Measurements from ENCODE around the gene PANK3.

PANK3 gene

GRCh38 chr5:168525856-168526255, 53.3 kb downstream of the PANK3 start:
- H4K20me1 ChIP-seq (ENCODE audit: insufficient read depth, low read length): no peaks in the 10 kb centered on the region
- H2AFZ ChIP-seq (ENCODE audit: low read depth, low read length): no peak overlapping the region
- H3K9ac ChIP-seq (ENCODE audit: low read depth, low read length): no peak overlapping the region
- H3K9me3 ChIP-seq (ENCODE audit: insufficient read depth, low read length, severe bottlenecking): no peaks in the 10 kb centered on the region
- ATAC-seq (ENCODE audit: insufficient read depth, low read depth) (no peak), DNase-seq (no peak)
- peaks cover 3% of the 10 kb centered on the region; the same call in 1 of the 2 replicates for H3K36me3 ChIP-seq (ENCODE audit: insufficient read depth, low read length)
- H3K4me3 ChIP-seq (ENCODE audit: low read depth in 1 of 2, low read length in 2 of 2): no peak overlapping the region
- no peaks in the 10 kb centered on the region for H3K4me1 ChIP-seq (ENCODE audit: insufficient read depth, low read length)
- no peak overlapping the region for H3K4me2 ChIP-seq (ENCODE audit: insufficient read depth, low read length)
- no peak overlapping the region for H3K27ac ChIP-seq (ENCODE audit: low read length)
- H3K27me3 ChIP-seq (ENCODE audit: insufficient read depth, low read length, poor library complexity): no peaks in the 10 kb centered on the region
- no peaks in the 10 kb centered on the region for H3K79me2 ChIP-seq (ENCODE audit: insufficient read depth, low read length)
- no peak for TF ChIP-seq EZH2 (IDR thresholded peaks at IDR 0.05; ENCODE audit: borderline replicate concordance, low read depth, low read length, severe bottlenecking)
- TF ChIP-seq CTCF (IDR thresholded peaks at IDR 0.05; ENCODE audit: borderline replicate concordance, extremely low read depth, low read length, poor library complexity, severe bottlenecking): no peak

DNA sequence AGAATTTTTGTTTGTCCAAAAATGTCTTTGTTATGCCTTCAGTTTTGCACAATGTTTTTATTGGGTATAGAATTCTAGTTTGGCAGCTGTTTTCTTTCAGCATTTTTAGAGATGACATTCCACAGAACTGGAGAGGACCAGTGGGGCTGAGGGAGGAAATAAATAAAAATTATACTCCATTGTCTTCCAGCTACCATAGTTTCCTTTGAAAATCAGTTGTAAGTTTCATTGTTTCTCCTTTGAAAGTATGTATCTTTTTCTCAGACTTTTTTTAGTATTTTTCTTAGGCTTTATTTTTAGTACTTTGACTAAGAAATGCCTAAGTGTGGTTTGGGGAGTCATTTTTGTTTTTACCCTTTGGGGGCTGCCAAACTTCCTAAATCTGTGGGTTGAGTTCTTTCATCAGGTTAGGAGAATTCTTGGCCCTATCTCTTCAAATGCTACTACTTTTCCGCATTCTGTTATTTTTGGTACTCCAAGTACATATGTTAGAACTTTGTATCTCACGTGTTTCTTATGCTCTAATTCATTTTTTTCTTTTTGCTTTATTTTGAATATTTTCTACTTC, 65.2 kb downstream of the PANK3 start:
- Histone ChIP-seq H3K27me3 (ENCODE audit: insufficient read depth, low read length, poor library complexity) (no peaks in the 10 kb centered on the region), H3K9ac (ENCODE audit: low read depth, low read length) (no peak overlapping the region), H3K79me2 (ENCODE audit: insufficient read depth, low read length) (no peaks in the 10 kb centered on the region), H3K36me3 (ENCODE audit: insufficient read depth, low read length) (peaks cover 96% of the 10 kb centered on the region), H3K4me1 (ENCODE audit: insufficient read depth, low read length) (no peaks in the 10 kb centered on the region), H3K27ac (ENCODE audit: low read length) (no peak overlapping the region), H4K20me1 (ENCODE audit: insufficient read depth, low read length) (no peaks in the 10 kb centered on the region), H3K9me3 (ENCODE audit: insufficient read depth, low read length, severe bottlenecking) (peaks cover 10% of the 10 kb centered on the region), H3K4me3 (ENCODE audit: low read depth in 1 of 2, low read length in 2 of 2) (no peak overlapping the region), H2AFZ (ENCODE audit: low read depth, low read length) (no peak overlapping the region), H3K4me2 (ENCODE audit: insufficient read depth, low read length) (no peak overlapping the region)
- no peak for TF ChIP-seq EZH2 (IDR thresholded peaks at IDR 0.05; ENCODE audit: borderline replicate concordance, low read depth, low read length, severe bottlenecking)
- TF ChIP-seq CTCF (IDR thresholded peaks at IDR 0.05; ENCODE audit: borderline replicate concordance, extremely low read depth, low read length, poor library complexity, severe bottlenecking): no peak
- ATAC-seq (ENCODE audit: insufficient read depth, low read depth) (no peak), DNase-seq (no peak)

- peaks cover 67% of the 10 kb centered on the region for H3K36me3 ChIP-seq (ENCODE audit: insufficient read depth, low read length)
These were observed 76.5 kb downstream of the PANK3 start for GRCh38 chr5:168502563-168503237.

More at GRCh38 chr5:168502563-168503237, 76.5 kb downstream of the PANK3 start:
- no peak for DNase-seq
- H3K79me2 ChIP-seq (ENCODE audit: insufficient read depth, low read length): no peaks in the 10 kb centered on the region
- no peaks in the 10 kb centered on the region for H3K27me3 ChIP-seq (ENCODE audit: insufficient read depth, low read length, poor library complexity)
- TF ChIP-seq CTCF (IDR thresholded peaks at IDR 0.05; ENCODE audit: borderline replicate concordance, extremely low read depth, low read length, poor library complexity, severe bottlenecking): no peak
- no peak for TF ChIP-seq EZH2 (IDR thresholded peaks at IDR 0.05; ENCODE audit: borderline replicate concordance, low read depth, low read length, severe bottlenecking)
- H3K4me3 ChIP-seq (ENCODE audit: low read depth in 1 of 2, low read length in 2 of 2): no peak overlapping the region
- no peak overlapping the region for H2AFZ ChIP-seq (ENCODE audit: low read depth, low read length)
- H3K4me1 ChIP-seq (ENCODE audit: insufficient read depth, low read length): no peaks in the 10 kb centered on the region
- no peak overlapping the region for H3K9ac ChIP-seq (ENCODE audit: low read depth, low read length)
- H3K9me3 ChIP-seq (ENCODE audit: insufficient read depth, low read length, severe bottlenecking): no peaks in the 10 kb centered on the region
- H3K4me2 ChIP-seq (ENCODE audit: insufficient read depth, low read length): no peak overlapping the region
- no peaks in the 10 kb centered on the region for H4K20me1 ChIP-seq (ENCODE audit: insufficient read depth, low read length)
- no peak overlapping the region for H3K27ac ChIP-seq (ENCODE audit: low read length)
- ATAC-seq (ENCODE audit: insufficient read depth, low read depth): no peak
